Activated CD8-positive, alpha-beta T cell treated with anti-CD3 and anti-CD28 coated beads for 36 hours (primary cell): Measurements from ENCODE around the gene RAP1B. TPM values are rescaled to one million over a fixed set of nuclear protein-coding genes. Genes with fewer than 3 reads are reported as not detected.

ENCODE experiments used
- ATAC-seq: fragments of 200-7000 bp; cut with Tn5 transposase; one replicate; pipeline ENCODE4 v1.10.0; 2021; ENCODE audit warnings: mild to moderate bottlenecking, moderate library complexity
- CTCF ChIA-PET: fragments of 350-600 bp; sonication (Branson Sonifier 250); formaldehyde crosslinking; loops from one replicate; lab custom pipeline; 2021; ENCODE audit warnings: antibody characterized with exemption; lab: Charles Lee
- POLR2A ChIA-PET: fragments of 350-600 bp; sonication (Branson Sonifier 250); formaldehyde crosslinking; loops from one replicate; lab custom pipeline; 2021; ENCODE audit warnings: antibody characterized with exemption; lab: Charles Lee
- DNase-seq: peaks from one replicate; pipeline ENCODE4 v3.0.0-alpha.2; 2020
- H3K27ac Mint-ChIP-seq: one replicate; pipeline ENCODE4 v1.8.0; 2021; ENCODE audit warnings: mild to moderate bottlenecking, mixed read lengths
- H3K27me3 Mint-ChIP-seq: one replicate; pipeline ENCODE4 v1.8.0; 2021; ENCODE audit warnings: mixed read lengths
- H3K36me3 Mint-ChIP-seq: one replicate; pipeline ENCODE4 v1.8.0; 2021; ENCODE audit warnings: low read depth, mixed read lengths
- H3K4me1 Mint-ChIP-seq: one replicate; pipeline ENCODE4 v1.8.0; 2021; ENCODE audit warnings: low read depth, mixed read lengths
- H3K4me3 Mint-ChIP-seq: one replicate; pipeline ENCODE4 v1.8.0; 2021; ENCODE audit warnings: mild to moderate bottlenecking, moderate library complexity, mixed read lengths
- H3K9me3 Mint-ChIP-seq: one replicate; pipeline ENCODE4 v1.8.0; 2021; ENCODE audit warnings: mixed read lengths
- CTCF ChIP-seq: fragments of 200-600 bp; IDR thresholded peaks from one replicate; pipeline ENCODE4 v1.8.0; 2022; ENCODE audit warnings: antibody characterized with exemption, mild to moderate bottlenecking
- intact Hi-C: fragments of 100-400 bp; cut with micrococcal nuclease; formaldehyde crosslinking; loops from one replicate; pipeline ENCODE4 v1.10.0; 2022
- total RNA-seq, 2 experiments: library from RNA; stranded (reverse); gene quantifications; one replicate each; pipeline ENCODE4 v1.2.3, GENCODE V29; 2021

Gene RAP1B
- total RNA-seq, 2 experiments from 2014 or later: 187 to 192 TPM

- Mint-ChIP-seq H3K36me3 (peaks cover 18% of the 10 kb centered on the region), H3K27me3 (no peaks in the 10 kb centered on the region), H3K4me3 (no peak overlapping the region), H3K4me1 (peaks cover 51% of the 10 kb centered on the region), H3K27ac (peak overlapping the region; percentile 68), H3K9me3 (peaks cover 19% of the 10 kb centered on the region)
- ChIA-PET POLR2A (interaction anchor here (1.0 to 1.6 kb wide), 4 partner anchors 13 to 52 kb away, joined by 3 to 5 read pairs (median 3); no protein-coding TSS in a partner anchor), CTCF (no interaction called here)
- intact Hi-C loops: no loop called here
- no peak for TF ChIP-seq CTCF
- DNase-seq (no peak), ATAC-seq (no peak)
Observed at GRCh38 chr12:68589194-68589593, 21.5 kb upstream of the RAP1B start.

GRCh38 chr12:68591734-68592418, 18.8 kb upstream of the RAP1B start:
- ATAC-seq: peak; percentile 48
- CTCF ChIA-PET: interaction anchor here (0.7 kb wide), 1 partner anchor 15 kb away, joined by 3 read pairs; no protein-coding TSS in a partner anchor
- POLR2A ChIA-PET: interaction anchor here (0.7 to 1.6 kb wide), 3 partner anchors 18 to 36 kb away, joined by 3 read pairs; partner anchors contain the start of gene RAP1B
- peaks cover 19% of the 10 kb centered on the region for H3K9me3 Mint-ChIP-seq
- peak; percentile 64 for DNase-seq
- intact Hi-C loops: no loop called here
- H3K27ac Mint-ChIP-seq: peak overlapping the region; percentile 76
- peaks cover 57% of the 10 kb centered on the region for H3K4me1 Mint-ChIP-seq
- H3K27me3 Mint-ChIP-seq: no peaks in the 10 kb centered on the region
- TF ChIP-seq CTCF: no peak
- H3K4me3 Mint-ChIP-seq: peak overlapping the region; percentile 52
- peaks cover 18% of the 10 kb centered on the region for H3K36me3 Mint-ChIP-seq

DNA sequence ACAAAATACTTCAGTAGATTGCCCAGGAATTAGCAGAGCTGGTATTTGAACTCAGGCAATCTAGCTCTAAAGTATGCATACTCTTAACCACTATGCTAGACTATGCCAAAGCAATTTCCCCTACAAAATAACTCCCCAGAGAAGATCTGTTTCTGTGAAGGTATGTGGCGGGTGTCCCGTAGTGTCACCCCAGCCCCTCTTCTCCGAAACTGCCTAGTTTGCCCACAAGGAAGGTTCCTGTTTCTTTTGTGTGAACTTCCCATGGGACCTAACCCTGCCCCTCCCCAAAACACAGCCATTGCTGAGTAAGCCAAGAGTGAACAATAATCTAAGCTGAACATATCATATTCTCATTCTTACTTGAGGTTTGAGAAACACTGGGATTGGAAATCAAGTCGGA, 15.5 kb upstream of the RAP1B start:
- H3K4me3 Mint-ChIP-seq: no peak overlapping the region
- ChIA-PET POLR2A (interaction anchor here (1.0 to 2.8 kb wide), 3 partner anchors 13 to 15 kb away, joined by 4 to 11 read pairs (median 5); partner anchors contain the start of gene RAP1B), CTCF (interaction anchor here (1.1 to 1.6 kb wide), 2 partner anchors 8 to 13 kb away, joined by 3 to 4 read pairs; no protein-coding TSS in a partner anchor)
- no peaks in the 10 kb centered on the region for H3K27me3 Mint-ChIP-seq
- TF ChIP-seq CTCF: no peak
- peaks cover 8% of the 10 kb centered on the region for H3K9me3 Mint-ChIP-seq
- ATAC-seq: no peak
- peak overlapping the region; percentile 53 for H3K27ac Mint-ChIP-seq
- intact Hi-C loops: no loop called here
- DNase-seq: no peak
- peaks cover 62% of the 10 kb centered on the region for H3K4me1 Mint-ChIP-seq
- H3K36me3 Mint-ChIP-seq: peaks cover 6% of the 10 kb centered on the region

GRCh38 chr12:68601767-68602166, 8.9 kb upstream of the RAP1B start:
- ChIA-PET POLR2A (interaction anchor here (0.6 to 1.3 kb wide), 3 partner anchors 8 to 15 kb away, joined by 3 to 4 read pairs (median 3); no protein-coding TSS in a partner anchor), CTCF (interaction anchor here (1.3 to 1.5 kb wide), 2 partner anchors 15 to 23 kb away, joined by 3 to 5 read pairs; no protein-coding TSS in a partner anchor)
- intact Hi-C loops: no loop called here
- TF ChIP-seq CTCF: no peak
- no peaks in the 10 kb centered on the region for H3K36me3 Mint-ChIP-seq
- H3K9me3 Mint-ChIP-seq: no peaks in the 10 kb centered on the region
- DNase-seq: no peak
- H3K4me3 Mint-ChIP-seq: no peak overlapping the region
- peaks cover 39% of the 10 kb centered on the region for H3K4me1 Mint-ChIP-seq
- H3K27me3 Mint-ChIP-seq: no peaks in the 10 kb centered on the region
- no peak for ATAC-seq
- H3K27ac Mint-ChIP-seq: no peak overlapping the region

- TF ChIP-seq CTCF: no peak
- H3K36me3 Mint-ChIP-seq: no peaks in the 10 kb centered on the region
- no peak overlapping the region for H3K27ac Mint-ChIP-seq
- ATAC-seq (no peak), DNase-seq (no peak)
- H3K4me3 Mint-ChIP-seq: no peak overlapping the region
- ChIA-PET CTCF (interaction anchor here (1.0 to 1.5 kb wide), 3 partner anchors 8 to 39 kb away, joined by 3 read pairs; no protein-coding TSS in a partner anchor), POLR2A (no interaction called here)
- H3K27me3 Mint-ChIP-seq: no peaks in the 10 kb centered on the region
- intact Hi-C loops: no loop called here
- H3K9me3 Mint-ChIP-seq: no peaks in the 10 kb centered on the region
- H3K4me1 Mint-ChIP-seq: peaks cover 40% of the 10 kb centered on the region
Observed at GRCh38 chr12:68602720-68603119, 8.0 kb upstream of the RAP1B start.
